ENCODE measurements around the gene PLXNC1. TPM values are rescaled to one million over a fixed set of nuclear protein-coding genes. Genes with fewer than 3 reads are reported as not detected.

Gene PLXNC1
- total and polyA plus RNA-seq, 9 of the 15 experiments (the other 6 are each of a cell fraction or from before 2014, with no cell fraction given), result 0.08 to 0.87 (median 0.28) TPM

GRCh38 chr12:94322346-94322745 is 174.0 kb downstream of the PLXNC1 start (continued):
- no peak for TF ChIP-seq RBM17 (IDR thresholded peaks at IDR 0.05; ENCODE audit: borderline replicate concordance, low read depth, low read length)
- no peak for TF ChIP-seq POLR2AphosphoS5 (IDR thresholded peaks at IDR 0.05; ENCODE audit: control insufficient read depth, insufficient read depth, low read depth, low read length)
- no peak for TF ChIP-seq BHLHE40 (IDR thresholded peaks at IDR 0.05; ENCODE audit: low read length)
- TF ChIP-seq ZBTB1 (CRISPR knock-in tag; IDR thresholded peaks at IDR 0.05; ENCODE audit: borderline replicate concordance, low read depth), result no peak
- no peak for TF ChIP-seq NR4A1 (CRISPR knock-in tag; IDR thresholded peaks at IDR 0.05)
- no peak for TF ChIP-seq NR4A1 (tag; IDR thresholded peaks at IDR 0.05)
- TF ChIP-seq ZBTB17 (CRISPR knock-in tag; IDR thresholded peaks at IDR 0.05), result no peak
- TF ChIP-seq ZNF583 (CRISPR knock-in tag; IDR thresholded peaks at IDR 0.05), result no peak

DNA sequence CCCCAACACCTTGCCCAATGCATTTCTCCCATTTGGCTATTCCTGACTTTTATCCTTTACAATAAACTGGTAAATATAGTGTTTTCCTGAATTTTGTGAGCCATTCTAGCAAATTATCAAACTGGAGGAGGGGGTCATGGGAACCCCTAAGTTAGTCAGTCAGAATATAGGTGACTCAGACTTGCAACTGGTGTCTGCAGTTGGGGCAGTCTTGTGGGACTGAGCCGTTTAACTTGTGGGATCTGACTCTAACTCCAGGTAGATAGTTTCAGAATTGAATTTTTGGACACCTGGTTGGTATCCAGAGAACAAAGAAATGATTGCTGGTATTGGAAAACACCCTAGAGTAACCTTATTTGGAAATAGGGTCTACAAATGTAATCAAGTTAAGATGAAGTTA is 177.9 kb downstream of the PLXNC1 start:
- H3K4me1 ChIP-seq (replicated peaks in 1 of 2; ENCODE audit: control insufficient read depth in 2 of 2, insufficient read depth in 2 of 2, low read length in 2 of 2), result no peaks in the 10 kb centered on the region
- intact Hi-C loops (cut with micrococcal nuclease), result no loop called here
- H3K27me3 ChIP-seq (ENCODE audit: control insufficient read depth in 2 of 2, insufficient read depth in 2 of 2, low read length in 2 of 2), result no peaks in the 10 kb centered on the region
- no peaks in the 10 kb centered on the region for H4K20me1 ChIP-seq (replicated peaks; ENCODE audit: control insufficient read depth, insufficient read depth, low read length)
- FAIRE-seq, result no peak
- POLR2A ChIA-PET, result no interaction called here
- H3K4me2 ChIP-seq (ENCODE audit: insufficient read depth, low read length), result no peak overlapping the region
- CTCF ChIA-PET (ENCODE audit: low intra/inter-chr PET ratio), result no interaction called here
- 83% methylated on average over 1 of the region's 1 CpG for WGBS (ENCODE audit: insufficient coverage, low coverage, missing lambda C conversion rate)
- ATAC-seq, result no peak
- no peak overlapping the region for H3K4me3 ChIP-seq
- no peak overlapping the region for H2AFZ ChIP-seq (ENCODE audit: low read depth, low read length)
- H3K79me2 ChIP-seq (ENCODE audit: control insufficient read depth, insufficient read depth, low read length), result no peaks in the 10 kb centered on the region
- BruUV-seq (replicated peaks), result no TSS peak
- no peak for TF ChIP-seq GATA2 (CRISPR knock-in tag; IDR thresholded peaks at IDR 0.05)
- no peak overlapping the region for H3K9ac ChIP-seq (ENCODE audit: insufficient read depth in 1 of 2, low read depth in 2 of 2, low read length in 2 of 2)
- peaks cover 62% of the 10 kb centered on the region for H3K36me3 ChIP-seq (ENCODE audit: control insufficient read depth, insufficient read depth, low read length)
- in situ Hi-C loops (cut with MboI), result no loop called here
- DNase-seq (ENCODE audit: extremely low read depth in 1 of 4, low spot score in 3 of 4), result no peak
- H3K27ac ChIP-seq (ENCODE audit: extremely low read depth, low read depth, low read length), result no peak overlapping the region
- no peaks in the 10 kb centered on the region for H3K9me1 ChIP-seq (ENCODE audit: control insufficient read depth, insufficient read depth, low read length)
- H3K9me3 ChIP-seq (replicated peaks; ENCODE audit: control insufficient read depth, insufficient read depth, low read depth, low read length), result peaks cover 8% of the 10 kb centered on the region

Data from K562 (cell line).